Stimulated activated CD8-positive, alpha-beta memory T cell treated with anti-CD3 and anti-CD28 coated beads, Interleukin-15, amount 100 ng/mL, for 1 hour (primary cell): ENCODE measurements around the gene ATG2A.

Experiments used
- DNase-seq: peaks from one replicate; pipeline ENCODE4 v3.0.0-alpha.2; 2020; ENCODE audit warnings: low read depth

ATG2A gene

DNA sequence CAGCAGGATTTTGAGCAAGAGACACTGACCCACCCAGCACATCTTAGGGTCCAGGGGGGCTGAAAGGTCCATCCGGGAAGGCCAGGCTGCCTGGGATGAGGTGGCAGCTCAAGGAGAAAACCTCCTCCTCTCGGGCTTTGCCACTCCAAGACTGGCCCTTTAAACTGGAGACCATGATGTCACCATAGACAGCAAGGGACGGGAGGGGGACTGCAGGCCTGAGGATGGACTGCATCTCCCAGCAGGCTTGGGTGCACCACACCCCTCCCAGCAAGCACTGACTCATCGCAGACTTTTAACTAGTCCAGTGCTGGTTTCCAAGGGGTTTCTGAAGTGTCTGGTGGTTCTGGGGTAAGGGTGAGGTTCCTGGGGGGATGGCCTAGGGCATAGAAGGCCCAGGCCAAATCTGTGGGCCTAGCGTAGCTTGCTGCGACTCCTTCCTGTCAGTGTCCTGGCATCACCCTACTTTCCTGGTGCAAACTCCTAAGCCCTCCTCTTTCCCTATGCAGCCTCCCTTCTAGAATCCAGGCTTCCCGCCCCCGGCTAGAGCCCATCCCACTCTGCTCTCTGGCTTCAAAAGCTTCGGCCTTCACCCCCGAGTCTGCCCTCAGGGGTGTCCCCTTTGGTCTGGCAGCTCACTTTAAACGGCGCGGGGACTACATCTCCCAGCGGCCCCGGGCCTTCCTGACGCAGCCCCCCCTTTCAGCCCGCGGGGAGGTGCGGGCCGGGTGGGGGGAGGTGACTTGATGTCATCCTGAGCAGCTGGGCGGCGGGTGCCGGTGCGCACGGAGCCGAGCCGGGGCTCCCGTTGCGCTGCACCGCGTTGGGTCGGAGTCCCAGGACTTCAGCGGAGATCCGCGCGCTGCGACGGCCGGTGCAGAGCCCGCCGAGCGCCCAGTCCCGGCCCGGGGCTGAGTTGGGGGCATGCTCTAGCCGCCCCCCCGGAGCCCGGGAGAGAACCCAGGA lies 7.2 kb upstream of the ATG2A start, which contains the start of gene PPP2R5B:
PPP2R5B (plus strand) TSS at position 746 of the 966 bp plus-strand sequence. CDS start 1,046 bp downstream, outside the sequence.
- peak; percentile 82 for DNase-seq

DNA sequence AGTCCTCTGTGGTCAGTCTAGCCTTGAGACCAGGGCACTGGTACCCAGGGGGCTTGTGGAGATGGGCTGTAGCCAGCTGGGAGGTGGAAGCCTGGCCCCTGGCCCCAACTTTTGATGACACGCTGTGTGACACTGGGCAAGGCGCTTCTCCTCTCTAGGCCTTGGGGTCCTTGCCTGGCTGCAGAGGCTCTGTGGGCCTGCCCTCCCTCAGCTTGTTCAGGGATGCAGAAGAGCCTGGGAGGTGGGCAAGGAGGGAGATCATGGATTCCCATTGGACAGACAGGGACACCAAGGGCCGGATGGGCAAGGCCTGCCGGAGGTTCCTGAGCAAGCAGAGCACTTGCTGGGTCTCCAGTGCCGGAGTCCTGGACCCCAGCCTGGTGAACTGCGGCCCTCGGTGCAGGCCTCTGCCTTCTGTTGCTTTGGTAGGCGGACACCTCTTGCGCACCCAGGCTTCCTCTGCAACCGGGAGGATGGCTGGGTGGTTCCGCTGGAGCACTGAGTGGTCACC lies 6.2 kb upstream of the ATG2A start:
- no peak for DNase-seq

DNA sequence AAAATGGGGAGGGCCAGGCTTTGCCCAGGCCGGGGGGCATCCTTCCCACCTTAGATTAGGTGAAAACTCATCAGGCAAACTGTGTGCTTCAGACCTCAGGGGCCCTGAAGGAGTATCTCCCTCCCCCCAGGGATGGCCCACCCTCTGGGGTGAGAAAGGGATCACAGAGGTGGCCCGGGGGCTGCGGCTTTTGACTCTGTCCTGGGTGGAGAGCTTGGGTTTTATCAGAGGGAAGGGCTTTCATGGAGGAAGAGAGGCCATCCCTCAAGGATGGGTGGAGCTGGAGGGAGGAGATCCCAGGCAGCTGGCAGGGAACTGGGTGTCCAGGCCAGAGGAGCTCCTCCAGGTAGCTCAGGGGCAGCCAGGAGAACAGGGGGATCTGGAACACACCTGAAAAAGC lies 4.4 kb upstream of the ATG2A start:
- no peak for DNase-seq

DNA sequence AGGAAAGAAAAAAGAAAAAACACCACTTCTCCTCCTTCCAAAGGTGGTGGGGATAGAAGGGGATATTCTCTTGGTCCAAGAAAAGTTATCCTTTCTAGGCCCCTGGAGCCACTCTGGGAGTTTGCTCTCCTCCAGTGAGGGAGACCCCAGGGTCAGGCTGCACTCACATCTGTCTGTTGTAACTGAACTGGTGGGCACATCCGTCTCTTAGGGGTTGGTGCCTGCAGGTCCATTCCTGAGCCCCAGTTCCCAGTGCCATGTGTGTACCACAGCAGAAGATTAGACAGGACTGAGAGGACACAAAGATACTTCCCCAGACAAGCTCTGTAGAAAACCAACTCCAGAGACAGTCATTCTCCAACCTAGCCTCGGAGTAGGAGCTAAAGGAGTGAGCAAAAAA lies 3.1 kb upstream of the ATG2A start:
- DNase-seq: no peak

DNA sequence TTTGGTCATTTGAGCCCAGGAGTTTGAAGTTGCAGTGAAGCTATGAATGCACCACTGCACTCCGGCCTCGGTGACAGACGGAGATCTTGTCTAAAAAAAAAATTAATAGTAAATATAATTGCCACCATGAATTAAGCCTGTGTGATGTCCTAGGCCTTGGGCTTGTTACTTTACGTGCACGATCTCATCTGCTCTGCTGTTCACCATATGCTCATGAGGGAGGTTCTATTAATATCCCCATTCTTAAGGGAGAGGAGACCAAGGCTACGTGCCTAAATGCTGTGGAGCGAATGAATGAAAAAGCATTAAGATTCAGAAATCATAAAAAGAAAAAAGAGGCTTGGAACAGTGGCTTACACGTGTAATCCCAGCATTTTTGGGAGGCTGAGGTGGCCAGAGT lies 2.6 kb upstream of the ATG2A start:
- DNase-seq: no peak

DNA sequence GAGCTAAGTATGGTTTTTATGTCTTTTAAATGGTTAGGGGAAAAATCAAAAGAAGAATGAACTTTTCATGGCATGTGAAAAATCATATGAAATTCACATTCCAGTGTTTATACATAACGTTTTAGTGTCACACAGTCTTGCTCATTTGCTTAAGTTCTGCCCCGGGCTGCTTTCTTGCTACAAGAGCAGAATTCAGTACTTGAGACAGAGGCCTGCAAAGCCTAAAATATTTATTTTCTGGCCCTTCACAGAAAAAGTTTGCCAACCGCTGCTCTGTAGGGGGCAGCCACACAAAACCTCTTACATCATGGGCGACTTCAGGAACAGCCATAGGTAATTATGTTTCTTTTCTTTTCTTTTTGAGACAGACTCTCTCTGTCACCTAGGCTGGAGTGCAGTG lies 1.0 kb upstream of the ATG2A start:
- DNase-seq: no peak

DNA sequence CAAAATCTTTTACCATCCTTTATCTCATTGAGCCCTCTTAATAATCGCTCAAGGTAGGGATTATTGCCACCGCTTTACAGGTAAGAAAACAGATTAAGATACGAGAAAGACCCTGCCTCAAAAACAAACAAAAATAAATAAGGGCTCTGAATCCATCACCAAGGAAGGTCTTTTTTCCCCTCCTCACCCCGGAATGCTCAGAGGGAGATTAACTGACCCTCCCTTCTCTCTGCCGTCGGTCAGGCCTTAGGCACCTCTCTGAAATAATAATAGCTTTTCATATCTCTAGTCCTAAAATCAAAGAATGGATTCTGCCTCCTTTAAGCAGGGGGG lies 620 bp upstream of the ATG2A start:
- no peak for DNase-seq

DNA sequence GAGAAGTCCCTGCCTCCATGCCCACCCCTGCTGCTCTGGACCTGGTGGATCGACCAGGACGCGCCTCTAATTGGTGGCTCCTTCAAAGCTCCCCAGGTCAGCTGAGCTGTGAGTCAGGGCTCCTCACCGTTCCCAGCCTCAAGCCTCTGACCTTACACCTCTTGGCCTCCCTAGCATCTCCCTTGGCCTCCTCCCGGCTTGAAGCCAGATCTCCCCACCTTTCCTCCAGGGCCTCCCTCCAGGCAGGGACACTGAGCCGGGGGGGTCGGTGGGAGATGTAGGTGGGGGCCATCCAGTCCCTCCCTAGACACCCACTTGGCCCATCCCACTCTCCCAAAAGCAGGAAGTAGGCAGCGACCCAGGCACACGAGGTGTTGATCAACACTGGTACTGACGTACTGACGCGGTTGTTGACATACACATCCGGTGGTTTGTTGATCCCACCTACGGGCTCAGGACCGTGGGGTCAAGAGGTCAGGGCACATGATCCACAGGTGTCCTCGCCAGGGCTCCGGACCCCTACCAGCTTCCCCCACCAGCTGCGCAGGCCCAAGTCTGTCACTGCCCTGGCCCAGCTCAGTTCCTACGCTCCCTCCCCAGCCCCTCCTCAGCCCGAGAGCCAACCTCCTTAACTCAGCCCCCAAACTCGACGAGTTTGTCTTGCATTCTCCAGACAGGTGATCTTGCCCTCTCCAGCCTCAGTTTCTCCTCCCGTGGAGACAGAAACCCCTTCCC lies 802 bp downstream of the ATG2A start:
- DNase-seq: no peak

DNA sequence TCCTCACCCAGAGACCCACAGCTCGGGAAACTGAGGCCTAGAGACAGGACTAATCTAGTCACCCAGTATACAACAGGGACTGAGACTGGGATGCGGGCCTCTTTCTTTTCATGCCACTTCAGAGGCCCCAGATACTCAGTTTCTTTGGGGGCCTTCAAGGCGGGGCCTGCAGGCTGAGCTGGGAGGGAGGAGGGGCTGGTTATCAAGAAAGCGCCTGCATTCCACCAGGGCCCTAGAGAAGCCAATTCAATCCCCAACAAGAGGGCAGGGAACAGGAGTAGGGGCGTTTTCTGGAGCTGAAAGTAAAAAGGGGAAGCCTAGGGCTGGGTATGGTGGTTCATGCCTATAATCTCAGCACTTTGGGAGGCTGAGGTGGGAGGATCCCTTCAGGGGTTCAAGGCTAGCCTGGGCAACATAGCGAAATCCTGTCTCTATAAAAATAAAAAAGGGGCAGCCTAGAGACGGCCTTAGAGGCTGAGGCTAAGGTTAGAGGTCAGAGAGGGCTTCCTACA lies 1.6 kb downstream of the ATG2A start:
- DNase-seq: no peak

DNA sequence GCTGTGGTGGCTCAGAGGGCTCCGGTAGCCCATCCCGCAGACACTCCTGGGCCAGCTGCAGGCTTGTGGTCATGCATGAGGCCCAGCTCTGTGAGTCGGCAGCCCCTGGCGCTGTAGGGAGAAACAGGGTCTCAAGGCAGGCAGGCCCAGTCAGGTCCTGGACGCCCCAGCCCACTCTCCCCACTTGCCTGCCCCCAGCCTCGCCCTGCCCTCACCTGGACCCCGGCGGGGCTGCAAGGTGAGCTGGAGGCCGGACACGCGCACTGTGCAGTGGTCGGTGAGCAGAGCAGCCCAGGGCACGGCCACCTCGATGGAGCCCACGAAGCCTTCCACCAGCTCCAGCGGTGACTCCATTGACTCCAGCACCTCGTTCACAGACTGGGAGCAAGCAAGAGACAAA lies 2.9 kb downstream of the ATG2A start:
- DNase-seq: no peak

DNA sequence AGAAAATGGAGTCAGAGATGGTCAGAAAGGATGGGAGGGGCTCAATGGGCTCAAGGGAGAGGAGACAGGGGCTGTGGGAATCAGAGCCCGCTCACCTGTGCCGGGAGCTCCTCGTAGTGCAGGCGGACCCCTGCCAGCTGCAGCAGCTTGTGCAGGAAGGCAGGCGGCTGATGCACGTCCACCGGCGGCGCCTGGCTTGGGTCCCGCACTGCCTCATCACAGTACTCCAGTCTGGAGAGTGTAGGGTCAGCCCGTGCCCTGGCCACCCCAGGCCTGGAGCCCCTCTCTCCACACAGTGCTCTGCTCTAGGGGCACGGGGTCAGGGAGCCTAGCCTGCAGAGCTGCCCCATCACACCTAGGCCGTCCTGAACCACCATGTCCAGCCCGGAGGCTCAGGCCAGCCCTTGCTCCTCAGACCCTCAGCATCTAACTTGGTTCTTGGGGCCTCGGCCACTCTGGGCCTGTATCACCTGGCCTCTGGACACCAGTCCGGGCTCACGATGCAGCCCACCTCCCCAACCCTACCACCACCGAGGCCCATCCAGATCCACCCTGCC lies 3.8 kb downstream of the ATG2A start:
- no peak for DNase-seq

DNA sequence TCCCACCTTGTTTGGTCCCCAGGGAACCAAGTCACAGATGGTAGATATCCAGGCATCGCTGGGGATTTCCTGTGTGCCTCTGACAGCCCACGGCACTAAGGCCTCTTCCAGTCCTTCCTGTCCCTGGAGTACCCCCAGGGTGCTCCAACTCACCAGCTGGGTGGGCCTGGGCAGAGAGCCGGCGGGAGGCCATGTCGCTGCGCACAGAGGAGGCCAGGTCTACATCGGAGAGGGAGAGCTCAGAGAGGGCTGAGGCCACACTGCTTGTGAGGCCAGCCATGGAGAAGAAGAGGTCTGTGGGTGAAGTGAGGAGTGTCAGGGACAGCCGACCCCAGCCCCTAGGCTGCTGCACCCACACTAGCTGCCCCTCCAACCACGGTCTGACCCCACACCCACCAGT lies 5.3 kb downstream of the ATG2A start:
- DNase-seq: no peak

DNA sequence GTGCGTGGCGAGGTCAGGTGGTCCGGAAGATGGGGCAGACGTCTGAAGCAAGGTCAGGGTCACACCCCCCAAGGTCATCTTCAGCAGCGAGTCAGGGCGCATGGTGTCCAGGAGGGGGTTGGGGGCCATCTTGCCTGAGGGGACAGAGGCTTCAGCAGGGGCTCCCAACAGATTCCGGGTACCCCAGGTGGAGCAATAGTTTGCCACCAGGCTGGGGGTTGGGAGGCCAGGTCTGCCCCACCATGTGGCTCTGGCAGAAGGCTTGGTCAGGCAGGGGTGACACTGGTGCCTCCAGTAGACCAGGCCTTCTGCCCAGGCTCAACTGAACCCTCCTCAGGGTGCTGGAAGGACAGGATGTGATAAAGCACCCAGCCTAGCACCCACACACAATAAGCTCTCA lies 5.9 kb downstream of the ATG2A start:
- no peak for DNase-seq

DNA sequence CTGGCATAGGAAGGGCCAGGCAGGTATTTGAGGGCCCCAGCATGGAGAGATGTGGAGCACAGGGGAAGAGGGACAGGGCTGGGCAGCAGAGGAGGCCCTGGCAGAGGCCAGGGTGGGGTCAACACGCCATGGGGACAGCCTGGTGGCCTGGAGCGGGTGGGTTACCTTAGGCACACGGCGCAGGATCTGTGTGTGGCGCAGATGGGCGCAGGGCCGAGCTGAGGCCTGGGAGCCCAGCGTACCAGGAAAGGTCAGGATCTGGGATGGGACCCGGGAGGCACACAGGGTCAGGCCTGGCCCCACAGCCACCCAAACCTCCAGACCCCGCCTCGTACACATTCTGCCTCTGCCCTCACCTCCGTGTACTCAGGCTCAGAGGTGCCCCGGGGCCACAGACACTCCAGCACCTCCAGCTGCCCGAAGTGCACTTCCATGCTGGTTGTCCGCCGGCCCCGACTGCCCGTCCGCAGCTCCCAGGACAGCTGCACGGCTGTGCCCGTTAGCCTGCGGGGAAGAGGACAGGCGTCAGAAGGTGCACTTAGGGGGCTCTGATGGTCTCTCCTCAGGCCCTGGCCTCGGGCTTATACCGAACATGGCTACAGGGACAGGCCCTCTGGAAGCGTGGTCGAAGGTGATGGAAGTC lies 6.4 kb downstream of the ATG2A start:
- no peak for DNase-seq

DNA sequence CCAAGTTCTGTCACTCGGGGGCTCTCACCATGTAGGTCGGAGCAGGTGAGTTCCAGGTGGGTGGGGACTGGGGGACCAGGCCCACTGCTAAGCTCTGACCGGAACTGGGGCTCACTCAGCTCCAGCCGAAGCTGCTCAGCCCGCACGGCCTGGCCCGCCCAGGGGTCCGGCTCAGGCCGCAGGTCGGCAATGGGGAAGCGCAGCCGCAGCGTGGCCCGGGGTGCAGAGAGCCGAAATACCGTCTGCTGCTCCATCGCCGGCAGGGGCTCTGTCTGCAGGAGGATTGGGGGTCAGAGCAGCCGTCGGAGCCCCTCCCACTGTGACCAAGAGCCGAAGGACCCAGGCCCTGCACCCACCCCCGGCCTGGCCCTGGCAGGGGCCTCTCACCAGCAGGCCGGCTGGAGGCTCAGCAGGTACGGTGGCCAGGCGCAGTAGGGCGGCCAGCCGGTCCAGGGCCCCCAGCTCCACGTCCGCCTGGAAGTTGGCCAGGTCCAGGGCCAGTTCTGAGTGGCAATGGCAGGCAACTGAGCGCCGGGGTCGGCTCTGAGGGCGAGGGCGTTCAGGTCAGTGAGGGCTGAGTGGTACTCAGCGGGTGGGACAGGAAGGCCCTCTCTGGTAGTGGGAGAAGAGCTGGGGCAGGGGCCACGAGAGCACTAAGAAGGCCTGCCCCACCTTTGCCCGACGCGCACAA lies 7.2 kb downstream of the ATG2A start:
- no peak for DNase-seq

DNA sequence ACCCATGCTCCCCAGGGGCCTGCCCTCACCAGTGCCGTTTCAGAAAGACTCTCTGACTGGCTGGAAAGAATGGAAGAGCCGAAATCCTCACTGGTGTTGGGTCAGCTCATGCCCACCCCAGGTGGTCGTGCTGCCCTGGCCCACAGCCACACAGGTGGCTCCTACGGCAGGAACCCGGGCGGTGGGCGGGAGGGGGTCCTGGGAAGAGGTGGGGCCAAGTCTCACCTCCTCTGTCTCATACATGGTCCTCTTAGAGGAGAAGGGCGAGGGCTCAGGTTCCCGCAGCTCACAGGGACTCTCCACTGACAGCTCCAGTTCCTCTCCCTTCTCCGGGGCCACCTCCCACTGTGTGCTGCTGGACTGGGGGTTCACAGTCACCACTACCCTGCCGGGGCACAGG lies 8.2 kb downstream of the ATG2A start:
- DNase-seq: no peak

DNA sequence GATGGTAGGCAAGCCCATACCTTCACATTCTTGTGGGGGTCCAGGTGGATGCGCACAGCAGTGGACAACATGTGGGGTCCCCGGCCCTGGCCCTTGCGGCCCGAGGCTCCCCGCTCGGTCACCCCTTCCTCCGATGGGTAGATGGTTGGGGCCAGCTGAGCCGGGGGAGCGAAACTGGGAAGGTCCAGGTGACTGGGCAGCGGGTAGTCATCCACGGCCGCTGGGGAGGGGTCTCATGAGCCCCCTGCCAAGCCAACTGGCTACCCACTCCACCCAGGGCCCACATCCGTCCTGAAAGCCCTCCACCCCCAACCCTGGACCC lies 10.7 kb downstream of the ATG2A start:
- DNase-seq: no peak

DNA sequence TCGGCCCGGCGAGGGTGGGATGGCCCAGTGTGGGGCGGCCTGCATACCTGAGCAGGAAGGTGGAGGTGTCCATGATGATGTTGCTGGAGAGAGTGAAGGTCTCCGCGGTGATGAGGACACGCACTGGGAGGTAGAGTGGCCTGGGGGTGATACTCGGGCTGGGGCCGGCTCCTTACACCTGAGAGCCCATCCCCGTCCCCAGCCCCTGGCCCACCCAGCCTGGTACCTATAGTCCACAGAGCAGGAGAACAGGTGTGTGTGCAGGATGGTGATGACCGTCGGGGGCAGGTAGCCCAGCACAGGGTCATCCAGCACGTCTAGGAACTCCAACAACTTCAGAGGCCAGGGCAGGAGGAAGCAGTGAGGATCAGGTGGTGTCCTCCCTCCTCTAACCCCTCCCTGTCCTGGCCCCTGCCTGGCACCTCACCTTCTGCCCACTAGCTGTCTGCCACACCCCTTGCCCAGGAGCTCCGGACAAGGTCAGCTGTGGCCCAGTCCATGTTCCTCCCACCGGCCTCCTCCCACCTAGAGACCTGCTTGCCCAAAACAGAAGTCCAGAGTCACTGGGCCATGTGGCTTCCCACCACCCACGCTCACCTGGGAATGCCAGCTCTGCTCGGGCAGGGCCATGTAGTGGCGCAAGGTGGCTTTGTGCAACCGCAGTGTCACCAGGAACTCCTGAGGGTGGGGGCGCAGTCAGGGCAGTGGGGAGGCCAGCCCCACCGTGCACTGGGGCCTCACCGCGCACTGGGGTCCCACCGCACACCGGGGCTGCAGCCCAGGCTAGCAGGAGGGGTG lies 11.3 kb downstream of the ATG2A start:
- DNase-seq: no peak

DNA sequence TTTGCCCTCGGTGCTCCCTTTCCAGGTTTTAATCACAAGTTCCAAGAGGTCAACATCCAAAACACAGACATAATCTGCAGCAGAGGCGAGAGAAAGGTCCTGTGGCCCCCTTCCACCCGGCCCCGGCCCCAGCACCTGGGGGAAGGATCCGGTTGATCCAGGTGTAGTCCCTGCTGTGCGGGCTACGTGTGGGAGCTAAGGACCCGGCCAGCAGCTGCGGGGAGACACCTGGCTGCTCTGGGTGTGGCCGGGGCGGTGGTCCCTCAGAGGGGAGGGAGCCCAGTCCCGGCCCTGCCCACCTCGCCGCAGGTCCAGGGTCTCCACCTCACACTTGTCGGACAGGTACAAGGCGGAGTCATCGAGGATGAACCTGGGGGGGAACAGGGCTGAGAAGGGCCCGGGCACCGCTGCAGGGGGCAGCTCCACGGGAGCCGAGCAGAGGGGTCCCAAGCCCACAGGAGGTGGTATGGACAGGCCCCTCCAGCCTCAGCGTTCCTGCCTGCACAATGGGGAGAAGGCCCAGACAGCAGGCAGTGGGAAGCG lies 13.6 kb downstream of the ATG2A start:
- DNase-seq: no peak

DNA sequence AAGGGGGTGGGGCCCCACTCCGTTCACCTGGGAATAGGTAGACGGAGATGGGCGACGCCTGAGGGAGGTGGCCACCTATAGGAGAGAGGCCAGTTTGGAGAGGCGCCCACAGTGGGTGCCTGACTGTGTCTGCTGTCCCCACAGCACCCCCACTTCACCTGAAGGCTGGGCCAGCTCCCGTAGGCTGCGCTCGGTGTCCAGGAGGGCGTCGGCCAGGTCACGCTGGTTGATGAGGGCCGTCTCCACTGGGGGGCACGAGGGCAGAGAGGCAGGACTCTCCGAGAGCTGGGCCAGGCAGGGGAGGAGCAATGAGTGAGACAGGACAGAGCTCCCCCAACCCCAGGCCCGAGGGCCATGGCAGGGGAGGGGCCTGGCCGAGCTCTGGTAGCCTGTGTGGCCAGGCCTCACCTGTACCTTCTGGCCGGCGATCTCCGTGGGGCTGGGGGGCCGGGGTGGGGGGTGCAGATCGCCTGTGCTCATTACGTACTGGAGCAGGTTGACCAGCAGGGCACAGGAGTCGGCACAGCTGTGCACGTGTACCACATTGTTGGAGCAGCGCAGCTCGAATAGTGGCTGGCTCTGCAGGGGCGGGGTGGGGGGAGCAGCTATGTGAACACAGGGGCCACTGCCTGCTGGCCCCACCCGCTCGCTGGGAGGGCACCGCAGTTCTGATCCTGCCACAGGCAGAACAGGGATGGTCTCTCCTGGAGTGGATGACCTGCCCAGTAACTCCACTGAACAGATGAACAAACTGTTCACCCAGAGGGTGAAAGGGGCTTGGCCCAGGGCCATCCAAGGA lies 14.7 kb downstream of the ATG2A start:
- DNase-seq: no peak
